ENCODE measurements around the gene MCRS1.
"Not testable (repeated sequence)": the region's sequence is repeated elsewhere in the genome, so short reads cannot be mapped to it uniquely, and the experiment has no call there.

The MCRS1 gene

DNA sequence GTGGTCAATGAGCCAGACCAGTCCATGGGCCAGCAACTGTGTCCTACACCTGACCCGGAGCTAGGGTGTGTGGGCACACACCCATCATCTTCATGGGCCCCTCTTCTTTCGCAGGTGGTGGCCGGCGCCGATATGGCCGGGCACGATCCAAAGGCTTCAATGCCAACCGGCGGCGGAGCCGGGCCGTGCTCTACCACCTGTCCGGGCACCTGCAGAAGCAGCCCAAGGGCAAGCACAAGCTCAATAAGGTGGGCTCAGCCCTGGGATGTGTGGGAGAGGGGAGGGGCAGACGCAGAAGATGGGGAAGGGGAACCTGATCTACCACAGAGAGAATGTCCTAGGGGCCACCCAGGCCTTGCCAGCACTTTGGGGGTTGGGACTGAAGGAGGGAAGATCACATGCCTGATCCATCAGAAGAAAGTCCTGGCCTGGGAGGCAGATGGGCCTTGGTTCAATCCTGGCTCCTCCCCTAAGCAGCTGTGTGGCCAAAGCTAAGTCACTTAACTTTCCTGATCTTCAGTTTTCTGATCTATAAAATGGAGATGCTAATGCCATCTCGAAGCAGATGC, 25.3 kb downstream of the MCRS1 start:
- Mint-ChIP-seq H3K27ac (no peak overlapping the region), H3K27me3 (peaks cover 46% of the 10 kb centered on the region), H3K4me1 (peaks cover 44% of the 10 kb centered on the region), H3K9me3 (no peaks in the 10 kb centered on the region), H3K4me3 (no peak overlapping the region), H3K36me3 (no peaks in the 10 kb centered on the region)
- ATAC-seq, result no peak

DNA sequence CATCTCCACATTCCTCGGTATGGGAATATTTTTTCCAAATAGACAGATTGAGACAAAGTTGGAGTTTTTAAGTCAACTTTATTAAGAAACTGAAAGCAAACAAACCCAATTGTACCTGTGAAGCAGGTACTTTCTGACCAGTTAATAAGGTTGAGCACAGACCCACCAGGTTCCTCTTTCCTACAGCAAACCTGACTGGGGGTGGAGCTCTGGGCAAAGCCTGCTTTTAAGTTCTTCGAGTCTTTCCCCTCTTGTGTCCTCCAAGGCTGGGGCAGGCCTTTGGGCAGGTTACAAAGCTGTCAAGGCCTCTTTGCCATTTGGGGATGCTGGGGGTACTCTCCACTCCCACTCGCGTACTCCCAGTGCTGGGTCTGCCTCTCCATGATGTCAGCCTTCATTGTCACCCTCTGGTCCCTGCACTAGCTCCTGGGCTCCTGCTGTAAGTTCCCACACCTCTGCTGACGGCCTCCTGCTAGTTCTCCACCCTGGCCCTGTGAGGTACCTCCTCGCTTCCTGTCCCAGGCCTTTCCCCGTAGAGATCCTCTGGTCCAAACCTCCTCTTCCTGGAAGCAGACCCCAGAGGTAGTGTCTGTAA, 25.9 kb downstream of the MCRS1 start:
- Mint-ChIP-seq H3K4me3 (no peak overlapping the region), H3K27me3 (peaks cover 46% of the 10 kb centered on the region), H3K4me1 (peaks cover 47% of the 10 kb centered on the region), H3K9me3 (no peaks in the 10 kb centered on the region), H3K36me3 (no peaks in the 10 kb centered on the region), H3K27ac (no peak overlapping the region)
- ATAC-seq, result no peak

DNA sequence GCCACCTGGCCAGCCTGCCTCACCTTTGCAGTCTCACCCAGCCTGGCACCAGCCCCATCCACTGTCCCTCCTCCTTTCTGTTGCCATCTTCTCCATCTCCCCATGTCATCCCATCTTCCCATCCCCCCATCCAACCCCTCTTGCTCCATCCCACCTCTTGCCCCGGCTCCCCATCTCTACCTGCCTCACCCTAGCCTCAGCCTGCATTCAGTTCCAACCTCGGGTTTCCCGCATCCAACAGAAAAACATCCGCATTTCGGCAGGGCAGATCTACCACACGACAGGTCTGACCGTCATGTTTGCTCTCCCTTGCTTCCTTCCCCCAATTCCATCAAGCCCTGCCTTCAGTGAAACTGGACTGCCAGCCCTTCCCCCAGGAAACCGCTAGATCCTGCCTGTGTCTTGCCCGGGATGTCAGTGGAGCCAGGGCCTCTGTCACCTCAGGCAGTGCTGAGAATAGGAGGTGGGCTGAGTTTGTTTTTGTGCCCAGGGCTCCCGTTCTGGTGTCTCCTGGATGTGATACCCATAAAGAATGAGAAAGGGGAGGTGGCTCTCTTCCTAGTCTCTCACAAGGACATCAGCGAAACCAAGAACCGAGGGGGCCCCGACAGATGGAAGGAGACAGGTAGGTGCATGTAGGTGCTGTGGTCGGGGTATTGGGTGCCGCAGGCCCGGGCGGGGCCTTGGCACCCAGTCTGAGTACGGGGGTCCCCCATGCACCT, 26.6 kb downstream of the MCRS1 start:
- Mint-ChIP-seq H3K4me1 (peaks cover 54% of the 10 kb centered on the region), H3K27me3 (peaks cover 50% of the 10 kb centered on the region), H3K4me3 (no peak overlapping the region), H3K36me3 (no peaks in the 10 kb centered on the region), H3K9me3 (no peaks in the 10 kb centered on the region), H3K27ac (no peak overlapping the region)
- ATAC-seq, result no peak

DNA sequence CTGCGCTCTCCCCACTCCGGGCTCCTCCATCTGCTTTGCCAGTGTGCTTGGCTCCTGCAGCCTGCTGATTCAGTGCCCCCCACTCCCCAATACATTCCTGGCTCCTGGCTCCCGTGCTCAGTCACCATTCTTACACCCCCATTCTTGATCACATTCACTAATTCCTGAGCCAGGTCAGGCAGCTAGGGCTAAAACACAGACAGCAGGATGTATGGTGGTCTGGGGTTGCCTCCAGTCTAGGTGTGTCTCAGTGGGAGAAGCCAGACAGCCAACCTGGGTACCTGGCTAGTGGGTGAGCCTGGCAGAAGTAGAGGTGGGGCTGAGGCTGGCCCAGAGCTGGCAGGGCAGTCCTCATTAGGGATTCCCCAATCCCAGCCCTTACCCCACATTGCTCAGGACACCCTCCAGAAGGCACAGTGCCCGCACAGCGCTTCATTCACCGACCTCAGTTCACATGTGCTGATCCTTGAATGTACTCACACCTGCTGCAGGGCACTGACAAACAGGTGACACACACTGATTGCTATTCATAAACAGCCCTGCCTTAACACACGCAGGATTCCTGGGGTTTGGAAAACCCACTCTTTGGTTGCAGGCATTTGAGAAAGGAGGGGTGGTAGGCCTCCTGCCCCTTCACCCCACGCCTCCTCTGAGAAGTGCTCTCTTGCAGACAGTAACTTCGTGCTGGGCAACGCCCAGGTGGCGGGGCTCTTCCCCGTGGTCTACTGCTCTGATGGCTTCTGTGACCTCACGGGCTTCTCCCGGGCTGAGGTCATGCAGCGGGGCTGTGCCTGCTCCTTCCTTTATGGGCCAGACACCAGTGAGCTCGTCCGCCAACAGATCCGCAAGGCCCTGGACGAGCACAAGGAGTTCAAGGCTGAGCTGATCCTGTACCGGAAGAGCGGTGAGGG, 27.5 kb downstream of the MCRS1 start:
- no peak for ATAC-seq
- H3K27me3 Mint-ChIP-seq, result peaks cover 49% of the 10 kb centered on the region
- H3K27ac Mint-ChIP-seq, result peak overlapping the region; percentile 26
- no peaks in the 10 kb centered on the region for H3K36me3 Mint-ChIP-seq
- no peaks in the 10 kb centered on the region for H3K9me3 Mint-ChIP-seq
- H3K4me3 Mint-ChIP-seq, result peak overlapping the region; percentile 67
- peaks cover 54% of the 10 kb centered on the region for H3K4me1 Mint-ChIP-seq

DNA sequence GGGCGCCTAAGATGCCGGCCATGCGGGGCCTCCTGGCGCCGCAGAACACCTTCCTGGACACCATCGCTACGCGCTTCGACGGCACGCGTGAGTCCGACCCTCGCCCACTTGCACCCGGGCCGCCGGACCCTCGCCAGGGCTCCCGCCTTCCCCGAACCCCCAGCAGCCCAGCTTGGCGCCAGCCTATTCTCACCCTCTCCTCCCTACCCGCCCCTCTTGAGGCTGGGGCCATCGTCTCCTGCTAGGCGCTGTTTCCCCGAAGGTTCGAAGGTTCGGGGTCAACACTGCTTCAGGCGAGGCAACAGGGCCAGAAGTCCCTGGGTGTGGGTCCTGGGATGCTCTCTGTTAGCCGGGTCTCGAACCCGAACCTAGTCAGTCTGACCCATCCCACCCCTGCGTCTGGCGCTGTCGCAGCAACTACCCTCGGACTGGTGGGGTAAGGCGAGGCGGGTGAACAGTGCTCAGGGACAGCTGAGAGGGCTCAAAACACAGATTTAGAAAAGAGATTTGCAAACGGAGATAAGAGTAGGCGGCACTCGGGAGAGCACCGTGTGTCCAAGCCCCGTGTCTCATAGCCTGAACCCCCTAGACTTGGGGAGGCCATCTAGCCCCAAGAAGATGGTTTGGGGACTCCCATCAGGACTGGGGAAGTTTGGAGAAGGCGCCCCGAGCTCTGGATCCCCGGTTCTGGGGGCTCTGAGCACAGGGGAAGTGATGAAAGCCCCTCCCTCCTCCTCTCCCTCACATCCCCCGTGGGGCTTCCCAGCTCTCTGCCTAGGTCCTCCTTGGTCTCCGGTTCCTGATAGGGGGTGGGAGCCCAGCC, 28.3 kb downstream of the MCRS1 start:
- H3K4me3 Mint-ChIP-seq, result peak overlapping the region; percentile 67
- H3K27me3 Mint-ChIP-seq, result peaks cover 49% of the 10 kb centered on the region
- peaks cover 47% of the 10 kb centered on the region for H3K4me1 Mint-ChIP-seq
- no peaks in the 10 kb centered on the region for H3K36me3 Mint-ChIP-seq
- no peaks in the 10 kb centered on the region for H3K9me3 Mint-ChIP-seq
- no peak for ATAC-seq
- H3K27ac Mint-ChIP-seq, result peak overlapping the region; percentile 26

DNA sequence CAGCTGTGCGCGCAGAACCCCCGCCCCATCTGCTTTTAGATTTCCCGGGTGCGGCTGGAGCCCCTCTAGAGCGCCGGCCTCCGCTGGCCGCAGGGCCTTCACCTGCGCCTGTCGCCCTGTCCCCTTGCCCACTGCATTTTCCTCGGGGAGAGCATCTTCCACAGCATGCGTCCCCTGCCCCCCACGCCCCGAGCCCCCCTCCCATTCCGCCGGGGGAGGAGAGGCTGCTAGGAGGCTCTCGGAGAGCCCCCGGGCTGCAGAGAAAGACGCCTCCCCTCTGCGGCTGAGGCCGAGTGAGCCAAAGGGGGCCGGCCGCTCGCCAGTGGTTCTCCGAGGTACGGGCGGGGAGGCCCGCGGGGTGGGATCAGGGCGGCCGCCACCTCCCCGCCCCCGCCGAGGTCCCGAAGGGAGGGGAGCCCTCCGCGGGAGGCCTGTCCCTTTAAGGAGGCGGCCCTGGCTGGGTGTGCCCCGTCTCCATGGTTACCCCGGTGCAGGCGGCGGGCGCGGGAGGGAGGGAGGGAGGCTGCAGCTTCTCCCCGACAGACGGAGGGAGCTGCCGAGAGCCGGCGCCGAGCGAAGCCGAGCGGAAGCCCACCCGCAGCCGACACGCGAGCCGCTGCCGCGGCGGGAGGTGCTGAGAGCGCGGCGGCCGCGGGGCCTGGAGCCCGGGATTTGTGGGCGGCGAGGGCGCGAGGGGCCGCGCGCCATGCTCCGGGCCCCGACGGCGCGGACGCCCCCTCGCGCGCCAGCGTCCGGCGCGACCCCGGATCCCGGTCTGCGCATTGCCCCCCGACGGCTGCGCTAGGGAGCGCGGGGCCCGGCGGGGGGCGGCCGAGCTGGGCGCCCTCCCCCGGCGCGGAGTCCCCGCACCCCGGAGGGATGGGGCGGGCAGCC, 29.2 kb downstream of the MCRS1 start, which contains the start of gene KCNH3:
Gene KCNH3 (plus strand): TSS at position 521 of the 894 bp plus-strand sequence. CDS start 387 bp downstream, outside the sequence.
- H3K27me3 Mint-ChIP-seq, result peaks cover 47% of the 10 kb centered on the region
- peak within 1 kb of the TSS; percentile 72 for H3K4me3 Mint-ChIP-seq
- H3K4me1 Mint-ChIP-seq, result peaks cover 47% of the 10 kb centered on the region
- H3K27ac Mint-ChIP-seq, result peak within 1 kb of the TSS; percentile 26
- no peaks in the 10 kb centered on the region for H3K36me3 Mint-ChIP-seq
- peak; percentile 81 for ATAC-seq
- H3K9me3 Mint-ChIP-seq, result no peaks in the 10 kb centered on the region

DNA sequence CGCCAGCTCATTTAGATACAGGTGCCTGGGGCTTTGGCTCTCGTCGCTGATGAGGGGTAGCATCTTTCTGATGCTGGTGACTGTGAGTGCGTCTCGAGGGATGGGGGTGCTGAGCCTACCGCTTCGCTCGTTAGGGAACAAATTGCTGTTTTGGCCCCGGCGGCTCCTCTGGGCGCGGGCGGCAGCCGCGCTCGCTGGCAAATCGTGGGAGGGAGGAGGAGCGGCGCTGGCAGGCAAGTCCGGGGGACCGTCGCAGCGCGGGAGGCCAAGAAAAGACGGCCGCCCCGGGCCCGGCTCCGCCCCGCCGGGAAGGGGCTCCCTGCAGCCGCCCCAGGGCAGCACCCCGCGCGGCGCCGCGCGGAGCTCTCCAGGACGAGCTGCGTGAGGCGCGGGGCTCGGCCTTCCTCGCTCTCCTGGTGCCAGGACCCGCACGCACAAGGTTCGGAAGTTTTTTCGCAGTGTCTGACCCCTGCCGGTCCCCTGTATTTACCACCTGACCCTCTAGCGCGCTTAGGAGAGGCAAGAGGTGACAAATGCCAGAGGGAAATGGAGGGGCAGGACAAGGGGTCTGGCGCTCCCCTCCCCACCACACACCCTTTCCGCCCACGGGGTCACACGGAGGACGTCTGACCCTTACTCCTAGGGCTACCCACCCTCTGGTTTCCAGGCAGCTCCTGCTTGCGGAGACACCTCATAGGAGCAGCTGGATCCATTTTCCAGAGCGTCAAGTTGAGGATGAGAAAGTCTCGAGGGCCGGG, 30.0 kb downstream of the MCRS1 start:
- peaks cover 47% of the 10 kb centered on the region for H3K4me1 Mint-ChIP-seq

DNA sequence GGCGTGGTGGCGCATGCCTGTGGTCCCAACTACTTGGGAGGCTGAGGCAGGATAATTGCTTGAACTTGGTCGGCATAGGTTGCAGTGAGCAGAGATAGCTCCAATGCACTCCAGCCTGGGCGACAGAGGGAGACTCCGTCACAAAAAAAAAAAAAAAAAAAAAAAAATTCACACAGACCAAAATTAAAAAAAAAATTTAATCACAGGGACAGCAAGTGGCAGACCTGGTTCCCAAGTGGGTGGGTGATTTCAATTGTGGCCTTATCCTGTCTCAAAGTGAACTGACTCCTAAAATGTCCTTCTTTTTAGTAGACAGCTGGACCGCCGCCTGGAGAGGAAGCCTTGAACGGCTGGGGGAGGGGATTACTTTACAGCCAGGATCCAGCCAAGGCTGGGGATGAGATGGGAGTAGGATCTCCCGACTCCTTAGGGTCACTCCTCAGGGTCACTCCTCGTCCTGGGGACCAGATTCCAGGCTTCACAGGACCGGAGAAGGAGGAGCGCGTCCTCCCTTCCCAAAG, 30.7 kb downstream of the MCRS1 start:
- Mint-ChIP-seq H3K4me1 (peaks cover 45% of the 10 kb centered on the region), H3K27me3 (peaks cover 47% of the 10 kb centered on the region), H3K27ac (no peak overlapping the region), H3K9me3 (no peaks in the 10 kb centered on the region), H3K4me3 (peak overlapping the region; percentile 80), H3K36me3 (no peaks in the 10 kb centered on the region)
- ATAC-seq, result no peak

More for the DNA sequence above, 30.0 kb downstream of the MCRS1 start:
- no peaks in the 10 kb centered on the region for H3K9me3 Mint-ChIP-seq
- no peaks in the 10 kb centered on the region for H3K36me3 Mint-ChIP-seq
- peak; percentile 5 for ATAC-seq
- peaks cover 47% of the 10 kb centered on the region for H3K27me3 Mint-ChIP-seq
- H3K27ac Mint-ChIP-seq, result no peak overlapping the region
- H3K4me3 Mint-ChIP-seq, result peak overlapping the region; percentile 80

DNA sequence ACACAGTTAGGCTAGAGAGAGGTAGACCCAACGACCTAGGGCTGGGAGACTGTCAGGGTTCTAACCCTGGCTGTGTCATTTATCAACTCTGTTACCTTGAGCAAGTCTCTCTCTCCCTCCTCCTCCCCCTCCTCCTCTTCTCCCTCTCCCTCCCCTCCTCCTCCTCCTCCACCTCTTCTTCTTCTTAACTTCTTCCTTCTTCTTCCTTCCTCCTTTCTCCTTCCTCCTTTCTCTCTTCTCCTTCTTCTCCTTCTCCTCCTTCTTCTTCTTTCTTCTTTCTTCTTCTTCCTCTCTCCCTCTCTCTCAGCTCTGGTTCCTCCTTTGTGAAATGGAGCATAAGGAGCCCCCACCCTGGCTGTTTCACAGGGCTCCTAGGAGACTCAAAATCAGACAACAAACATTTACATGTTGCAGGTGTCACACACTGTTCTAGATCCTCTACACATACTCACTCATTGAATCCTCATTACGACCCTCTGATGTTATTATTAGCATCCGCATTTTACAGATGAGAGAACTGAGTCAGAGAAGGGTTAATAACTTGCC, 31.3 kb downstream of the MCRS1 start:
- Mint-ChIP-seq H3K4me3 (peak overlapping the region; percentile 1), H3K27me3 (peaks cover 47% of the 10 kb centered on the region), H3K4me1 (peaks cover 40% of the 10 kb centered on the region), H3K9me3 (no peaks in the 10 kb centered on the region), H3K27ac (peak overlapping the region; percentile 4), H3K36me3 (no peaks in the 10 kb centered on the region)
- ATAC-seq, result no peak

DNA sequence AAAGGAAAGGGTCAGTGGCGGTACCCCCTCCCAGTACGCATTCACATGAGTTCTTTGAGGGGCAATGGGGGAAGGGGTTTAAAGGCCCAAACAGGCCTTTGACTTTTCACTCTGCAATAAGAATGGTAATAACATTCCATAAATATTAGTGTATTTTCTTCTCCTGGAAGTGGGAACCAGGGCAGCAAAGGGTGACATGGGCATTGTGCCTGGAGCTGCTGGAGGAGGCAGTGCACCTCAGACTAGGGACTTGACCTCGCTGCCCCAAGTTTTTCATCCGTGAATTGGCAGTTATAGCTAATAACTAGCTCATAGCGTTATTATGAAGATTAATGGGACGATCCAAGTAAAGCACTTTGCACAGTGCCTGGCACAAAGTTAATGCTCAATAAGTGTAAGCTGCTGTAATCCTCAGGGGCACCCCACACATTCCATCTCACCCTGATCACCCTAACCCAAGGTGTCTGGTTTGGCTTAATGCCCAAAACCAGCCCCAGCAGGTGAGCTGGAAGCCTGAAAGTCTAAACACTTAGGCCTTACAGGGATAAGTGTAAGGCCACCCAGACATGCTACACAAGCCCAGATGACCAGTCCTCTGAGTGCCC, 31.9 kb downstream of the MCRS1 start:
- Mint-ChIP-seq H3K27ac (peak overlapping the region; percentile 4), H3K9me3 (no peaks in the 10 kb centered on the region), H3K4me1 (peaks cover 34% of the 10 kb centered on the region), H3K27me3 (peaks cover 47% of the 10 kb centered on the region), H3K36me3 (no peaks in the 10 kb centered on the region), H3K4me3 (no peak overlapping the region)
- no peak for ATAC-seq

DNA sequence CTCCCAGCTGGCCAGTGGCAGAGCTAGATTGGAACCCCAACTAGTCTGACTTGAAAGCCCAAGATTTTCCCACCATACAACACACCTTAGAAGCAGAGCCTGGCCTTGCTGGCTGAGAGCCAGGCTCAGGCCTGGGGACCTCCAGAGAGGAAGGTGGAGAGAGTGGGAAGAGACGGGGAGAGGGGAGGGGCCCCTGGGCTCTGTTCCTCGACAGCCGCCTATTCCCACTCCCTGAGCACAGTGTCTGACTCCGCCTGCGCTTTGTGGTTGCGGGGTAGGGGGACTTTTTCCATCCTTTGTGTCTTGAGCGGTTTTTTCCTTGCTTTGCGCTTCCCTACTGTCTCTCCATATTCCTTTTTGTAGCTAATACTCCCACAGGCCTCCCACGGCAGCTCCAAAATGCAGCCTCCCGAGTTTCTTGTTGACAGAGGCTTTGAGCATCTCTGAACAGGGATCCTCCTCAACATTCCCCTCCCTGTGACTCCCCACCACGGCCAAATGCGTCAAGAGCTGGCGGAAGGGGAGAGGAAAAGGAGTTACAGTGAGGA, 33.1 kb downstream of the MCRS1 start:
- Mint-ChIP-seq H3K9me3 (no peaks in the 10 kb centered on the region), H3K36me3 (no peaks in the 10 kb centered on the region), H3K27me3 (peaks cover 39% of the 10 kb centered on the region), H3K4me1 (peaks cover 22% of the 10 kb centered on the region), H3K4me3 (no peak overlapping the region), H3K27ac (no peak overlapping the region)
- no peak for ATAC-seq

DNA sequence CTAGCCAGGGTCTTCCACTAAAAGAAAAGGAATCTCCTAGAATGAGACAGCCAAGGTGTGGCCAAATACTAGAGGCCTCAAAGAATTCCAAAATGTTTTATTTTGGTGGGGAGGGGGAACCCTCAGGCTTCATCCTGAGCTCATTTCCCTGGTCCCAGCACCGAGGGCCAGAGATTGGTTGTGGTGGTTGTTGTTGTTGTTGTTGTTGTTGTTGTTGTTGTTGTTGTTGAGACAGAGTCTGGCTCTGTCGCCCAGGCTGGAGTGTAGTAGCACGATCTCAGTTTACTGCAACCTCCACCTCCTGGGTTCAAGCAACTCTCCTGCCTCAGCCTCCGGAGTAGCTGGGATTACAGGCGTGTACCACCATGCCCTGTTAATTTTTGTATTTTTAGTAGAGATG, 33.8 kb downstream of the MCRS1 start:
- H3K9me3 Mint-ChIP-seq, ATAC-seq, H3K27ac Mint-ChIP-seq, H3K36me3 Mint-ChIP-seq, H3K4me3 Mint-ChIP-seq: not testable (repeated sequence)
- Mint-ChIP-seq H3K4me1 (peaks cover 17% of the 10 kb centered on the region), H3K27me3 (peaks cover 36% of the 10 kb centered on the region)
